Liver (tissue), 9 donors: ENCODE results near the gene JUNB. TPM values are rescaled to one million over a fixed set of nuclear protein-coding genes. Genes with fewer than 3 reads are reported as not detected.
A peak's percentile ranks its signal among the peaks of the same experiment; 100 is the strongest.

Source experiments
- DNase-seq: peaks from one replicate; pipeline ENCODE4 v3.0.0-alpha.2; 2017; ENCODE audit warnings: low spot score
- H3K27ac ChIP-seq, 2 donors: one replicate each; pipeline ENCODE4 v1.7.0; 2013; ENCODE audit warnings: inconsistent platforms in 2 of 2, low read length in 2 of 2, control low read depth in 1 of 2, low read depth in 1 of 2, mild to moderate bottlenecking in 1 of 2
- H3K27me3 ChIP-seq, 4 donors: one replicate each; pipeline versions ENCODE4 v1.6.1 to v1.7.0; 2013; ENCODE audit warnings: low read length in 3 of 4, inconsistent platforms in 1 of 4, mild to moderate bottlenecking in 1 of 4, moderate library complexity in 1 of 4; ENCODE audit not compliant: control insufficient read depth in 4 of 4, insufficient read depth in 4 of 4
- H3K36me3 ChIP-seq, 4 donors: one replicate each; pipeline versions ENCODE4 v1.6.1 to v1.7.0; 2013; ENCODE audit warnings: low read length in 3 of 4, mild to moderate bottlenecking in 3 of 4, low read depth in 1 of 4, moderate library complexity in 1 of 4; ENCODE audit not compliant: control insufficient read depth in 4 of 4, insufficient read depth in 3 of 4
- H3K4me1 ChIP-seq, 4 donors: one replicate each; pipeline versions ENCODE4 v1.6.1 to v1.7.0; 2013; ENCODE audit warnings: low read length in 3 of 4, mild to moderate bottlenecking in 3 of 4, moderate library complexity in 1 of 4; ENCODE audit not compliant: control insufficient read depth in 4 of 4, insufficient read depth in 4 of 4
- H3K4me3 ChIP-seq, 3 donors: one replicate each; pipeline versions ENCODE4 v1.6.1 to v1.7.0; 2013; ENCODE audit warnings: low read length in 3 of 3, control low read depth in 1 of 3, low read depth in 1 of 3, mild to moderate bottlenecking in 1 of 3
- H3K9ac ChIP-seq, 2 donors: one replicate each; pipeline ENCODE4 v1.7.0; 2013; ENCODE audit warnings: low read length in 2 of 2, mild to moderate bottlenecking in 2 of 2, moderate library complexity in 2 of 2, control low read depth in 1 of 2, low read depth in 1 of 2
- H3K9me3 ChIP-seq, 4 donors: one replicate each; pipeline versions ENCODE4 v1.6.1 to v1.7.0; 2013; ENCODE audit warnings: low read length in 3 of 4; ENCODE audit not compliant: control insufficient read depth in 4 of 4
- CTCF ChIP-seq: fragments of 150-350 bp; IDR thresholded peaks from 2 replicates; pipeline ENCODE4 v1.5.1; 2017; ENCODE audit warnings: improper control_type of control experiment, low read depth, low read length; ENCODE audit not compliant: missing input control
- EGR1 ChIP-seq, 2 donors: IDR thresholded peaks; 2 replicates each; pipeline ENCODE4 v1.6.1; 2016 to 2018; ENCODE audit warnings: antibody characterized with exemption in 2 of 2, low read depth in 2 of 2
- FOXA1 ChIP-seq: IDR thresholded peaks from 2 replicates; pipeline ENCODE4 v1.6.1; 2016; ENCODE audit warnings: antibody characterized with exemption
- FOXA2 ChIP-seq: IDR thresholded peaks from 2 replicates; pipeline ENCODE4 v1.6.1; 2016; ENCODE audit warnings: antibody characterized with exemption
- GABPA ChIP-seq, 2 donors: IDR thresholded peaks in 1 of 2; conservative IDR thresholded peaks in 1 of 2; 2 replicates each; pipeline ENCODE4 v1.6.1; 2016; ENCODE audit warnings: antibody characterized with exemption in 2 of 2, mild to moderate bottlenecking in 1 of 2, moderate library complexity in 1 of 2
- HNF4A ChIP-seq, 2 donors: conservative IDR thresholded peaks; 2 replicates each; pipeline ENCODE4 v1.6.1; 2016; ENCODE audit warnings: antibody characterized with exemption in 2 of 2, mild to moderate bottlenecking in 2 of 2
- HNF4G ChIP-seq: IDR thresholded peaks from 2 replicates; pipeline ENCODE4 v1.6.1; 2016; ENCODE audit warnings: antibody characterized with exemption
- JUND ChIP-seq, 2 donors: IDR thresholded peaks; 2 replicates each; pipeline ENCODE4 v1.6.1; 2016; ENCODE audit warnings: antibody characterized with exemption in 2 of 2
- MAX ChIP-seq: IDR thresholded peaks from 2 replicates; pipeline ENCODE4 v1.6.1; 2016; ENCODE audit warnings: antibody characterized with exemption
- NR2F2 ChIP-seq: IDR thresholded peaks from 2 replicates; pipeline ENCODE4 v1.6.1; 2016; ENCODE audit warnings: antibody characterized with exemption
- RAD21 ChIP-seq, 2 donors: IDR thresholded peaks; 2 replicates each; pipeline ENCODE4 v1.6.1; 2016; ENCODE audit warnings: antibody characterized with exemption in 2 of 2, mild to moderate bottlenecking in 2 of 2
- REST ChIP-seq: IDR thresholded peaks from 2 replicates; pipeline ENCODE4 v1.6.1; 2016; ENCODE audit warnings: antibody characterized with exemption, mild to moderate bottlenecking
- RXRA ChIP-seq, 2 donors: IDR thresholded peaks; 2 replicates each; pipeline ENCODE4 v1.6.1; 2017 to 2018; ENCODE audit warnings: antibody characterized with exemption in 2 of 2, mild to moderate bottlenecking in 1 of 2
- SP1 ChIP-seq: IDR thresholded peaks from 2 replicates; pipeline ENCODE4 v1.6.1; 2018; ENCODE audit warnings: antibody characterized with exemption, mild to moderate bottlenecking
- TAF1 ChIP-seq: conservative IDR thresholded peaks from 2 replicates; pipeline ENCODE4 v1.6.1; 2016; ENCODE audit warnings: antibody characterized with exemption, mild to moderate bottlenecking
- YY1 ChIP-seq: IDR thresholded peaks from 2 replicates; pipeline ENCODE4 v1.6.1; 2016; ENCODE audit warnings: antibody characterized with exemption, mild to moderate bottlenecking
- WGBS: extraction: QIAGEN DNeasy Blood & Tissue Kit; methylation state at CpG from one replicate; pipeline ENCODE4 v1.1.7; 2013; 5-methylcytosine and 5-hydroxymethylcytosine counted together
- polyA plus RNA-seq, 2 donors: library from polyadenylated mRNA; stranded (reverse) in 1 of 2; unstranded in 1 of 2; fragments of 200-250 nt in 1 of 2; fragments of >200 nt in 1 of 2; fragmentation: Nextera tagmentation in 1 of 2; extraction: Ambion mirVana in 1 of 2; gene quantifications; one replicate each; pipeline versions ENCODE4 v1.2.1 to v1.2.3, GENCODE V29; 2013 to 2015
- total RNA-seq, 2 donors: library from RNA; depleted of rRNA; stranded (reverse); fragments of >200 nt; gene quantifications; one replicate each; pipeline ENCODE4 v1.2.3, GENCODE V29; 2014
- TF ChIP-seq, protein P1 (sequence below): IDR thresholded peaks from 2 replicates; pipeline ENCODE4 v1.6.1; 2016; ENCODE audit warnings: antibody characterized with exemption
- TF ChIP-seq, protein P2 (sequence below): IDR thresholded peaks from 2 replicates; pipeline ENCODE4 v1.6.1; 2016; ENCODE audit warnings: antibody characterized with exemption
- donor health status: healthy.
- donor health status: healthy.
- donor health status: healthy.
- donor health status: healthy.
- donor health status: healthy.

Gene JUNB
- total and polyA plus RNA-seq, 4 donors: 32.7 to 79.2 (median 56.6) TPM

DNA sequence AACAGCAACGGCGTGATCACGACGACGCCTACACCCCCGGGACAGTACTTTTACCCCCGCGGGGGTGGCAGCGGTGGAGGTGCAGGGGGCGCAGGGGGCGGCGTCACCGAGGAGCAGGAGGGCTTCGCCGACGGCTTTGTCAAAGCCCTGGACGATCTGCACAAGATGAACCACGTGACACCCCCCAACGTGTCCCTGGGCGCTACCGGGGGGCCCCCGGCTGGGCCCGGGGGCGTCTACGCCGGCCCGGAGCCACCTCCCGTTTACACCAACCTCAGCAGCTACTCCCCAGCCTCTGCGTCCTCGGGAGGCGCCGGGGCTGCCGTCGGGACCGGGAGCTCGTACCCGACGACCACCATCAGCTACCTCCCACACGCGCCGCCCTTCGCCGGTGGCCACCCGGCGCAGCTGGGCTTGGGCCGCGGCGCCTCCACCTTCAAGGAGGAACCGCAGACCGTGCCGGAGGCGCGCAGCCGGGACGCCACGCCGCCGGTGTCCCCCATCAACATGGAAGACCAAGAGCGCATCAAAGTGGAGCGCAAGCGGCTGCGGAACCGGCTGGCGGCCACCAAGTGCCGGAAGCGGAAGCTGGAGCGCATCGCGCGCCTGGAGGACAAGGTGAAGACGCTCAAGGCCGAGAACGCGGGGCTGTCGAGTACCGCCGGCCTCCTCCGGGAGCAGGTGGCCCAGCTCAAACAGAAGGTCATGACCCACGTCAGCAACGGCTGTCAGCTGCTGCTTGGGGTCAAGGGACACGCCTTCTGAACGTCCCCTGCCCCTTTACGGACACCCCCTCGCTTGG is 966 bp downstream of the JUNB start:
- peak overlapping the region; percentile 98 to 100 for H3K9ac ChIP-seq
- DNase-seq: peak; percentile 68
- H3K4me3 ChIP-seq: peak overlapping the region; percentile 83 to 99 (median 98)
- peaks cover 2 to 40% (median 27%) of the 10 kb centered on the region in 4 donors for H3K4me1 ChIP-seq
- no peaks in the 10 kb centered on the region for H3K27me3 ChIP-seq
- H3K9me3 ChIP-seq: no peaks in the 10 kb centered on the region
- TF ChIP-seq MAX (peak; percentile 43), GABPA (IDR thresholded peaks at IDR 0.05 in 1 of 2, conservative IDR thresholded peaks at IDR 0.05 in 1 of 2) (peak in 1 of 2 donors; percentile 70), SP1 (no peak), HNF4A (conservative IDR thresholded peaks at IDR 0.05) (no peak), CTCF (no peak), RXRA (IDR thresholded peaks at IDR 0.05) (peak; percentile 51 to 71), FOXA2 (no peak), RAD21 (IDR thresholded peaks at IDR 0.05) (no peak), FOXA1 (no peak), HNF4G (no peak), NR2F2 (peak; percentile 83), JUND (IDR thresholded peaks at IDR 0.05) (no peak), EGR1 (IDR thresholded peaks at IDR 0.05; ENCODE audit: low read depth in 2 of 2) (peak in 1 of 2 donors; percentile 11), TAF1 (no peak), REST (no peak), YY1 (peak; percentile 15)
- TF ChIP-seq, protein P1, sequence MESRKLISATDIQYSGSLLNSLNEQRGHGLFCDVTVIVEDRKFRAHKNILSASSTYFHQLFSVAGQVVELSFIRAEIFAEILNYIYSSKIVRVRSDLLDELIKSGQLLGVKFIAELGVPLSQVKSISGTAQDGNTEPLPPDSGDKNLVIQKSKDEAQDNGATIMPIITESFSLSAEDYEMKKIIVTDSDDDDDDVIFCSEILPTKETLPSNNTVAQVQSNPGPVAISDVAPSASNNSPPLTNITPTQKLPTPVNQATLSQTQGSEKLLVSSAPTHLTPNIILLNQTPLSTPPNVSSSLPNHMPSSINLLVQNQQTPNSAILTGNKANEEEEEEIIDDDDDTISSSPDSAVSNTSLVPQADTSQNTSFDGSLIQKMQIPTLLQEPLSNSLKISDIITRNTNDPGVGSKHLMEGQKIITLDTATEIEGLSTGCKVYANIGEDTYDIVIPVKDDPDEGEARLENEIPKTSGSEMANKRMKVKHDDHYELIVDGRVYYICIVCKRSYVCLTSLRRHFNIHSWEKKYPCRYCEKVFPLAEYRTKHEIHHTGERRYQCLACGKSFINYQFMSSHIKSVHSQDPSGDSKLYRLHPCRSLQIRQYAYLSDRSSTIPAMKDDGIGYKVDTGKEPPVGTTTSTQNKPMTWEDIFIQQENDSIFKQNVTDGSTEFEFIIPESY: no peak
- TF ChIP-seq, protein P2, sequence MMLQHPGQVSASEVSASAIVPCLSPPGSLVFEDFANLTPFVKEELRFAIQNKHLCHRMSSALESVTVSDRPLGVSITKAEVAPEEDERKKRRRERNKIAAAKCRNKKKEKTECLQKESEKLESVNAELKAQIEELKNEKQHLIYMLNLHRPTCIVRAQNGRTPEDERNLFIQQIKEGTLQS: no peak
- peaks cover 0 to 3% (median 0%) of the 10 kb centered on the region in 4 donors for H3K36me3 ChIP-seq
- under 1% methylated on average over 84 of the region's 84 CpGs for WGBS
- peak overlapping the region; percentile 98 to 99 for H3K27ac ChIP-seq
